Measurements from ENCODE around the gene AMIGO3.
"Not testable (repeated sequence)": the region's sequence is repeated elsewhere in the genome, so short reads cannot be mapped to it uniquely, and the experiment has no call there.

The AMIGO3 gene, protein sequence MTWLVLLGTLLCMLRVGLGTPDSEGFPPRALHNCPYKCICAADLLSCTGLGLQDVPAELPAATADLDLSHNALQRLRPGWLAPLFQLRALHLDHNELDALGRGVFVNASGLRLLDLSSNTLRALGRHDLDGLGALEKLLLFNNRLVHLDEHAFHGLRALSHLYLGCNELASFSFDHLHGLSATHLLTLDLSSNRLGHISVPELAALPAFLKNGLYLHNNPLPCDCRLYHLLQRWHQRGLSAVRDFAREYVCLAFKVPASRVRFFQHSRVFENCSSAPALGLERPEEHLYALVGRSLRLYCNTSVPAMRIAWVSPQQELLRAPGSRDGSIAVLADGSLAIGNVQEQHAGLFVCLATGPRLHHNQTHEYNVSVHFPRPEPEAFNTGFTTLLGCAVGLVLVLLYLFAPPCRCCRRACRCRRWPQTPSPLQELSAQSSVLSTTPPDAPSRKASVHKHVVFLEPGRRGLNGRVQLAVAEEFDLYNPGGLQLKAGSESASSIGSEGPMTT

DNA sequence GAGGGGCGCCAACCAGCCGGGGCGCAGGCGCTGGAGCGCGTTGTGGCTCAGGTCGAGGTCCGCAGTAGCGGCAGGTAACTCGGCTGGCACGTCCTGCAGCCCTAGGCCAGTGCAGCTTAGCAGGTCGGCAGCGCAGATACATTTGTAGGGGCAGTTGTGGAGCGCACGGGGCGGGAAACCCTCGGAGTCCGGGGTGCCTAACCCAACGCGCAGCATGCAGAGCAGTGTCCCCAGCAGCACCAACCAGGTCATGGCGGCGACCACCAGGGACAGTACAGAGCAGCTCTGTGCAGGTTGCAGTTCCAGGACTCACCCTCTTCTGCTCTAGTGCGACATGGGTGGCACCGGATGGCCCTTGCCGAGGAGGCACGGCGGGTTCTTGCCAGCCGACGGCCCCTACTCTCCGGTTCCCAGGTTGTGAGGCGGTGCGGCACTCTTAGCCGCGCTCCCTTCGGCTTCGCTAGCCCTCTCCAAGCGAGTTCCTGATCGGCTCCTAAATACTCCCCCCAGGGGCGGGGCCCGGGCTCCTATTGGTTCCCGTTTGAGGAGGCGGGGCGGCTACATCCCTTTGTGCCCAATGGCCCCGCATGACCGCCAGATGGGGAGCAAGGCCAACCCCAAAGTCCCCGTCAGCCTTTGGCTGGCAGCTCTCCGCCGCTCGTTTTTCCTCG, at the start of gene AMIGO3:
Gene AMIGO3 (minus strand): TSS at position 471 of the 671 bp plus-strand sequence. CDS start 219 bp downstream, at position 252.
- DNase-seq (ENCODE audit: low read depth): peak; percentile 95

DNA sequence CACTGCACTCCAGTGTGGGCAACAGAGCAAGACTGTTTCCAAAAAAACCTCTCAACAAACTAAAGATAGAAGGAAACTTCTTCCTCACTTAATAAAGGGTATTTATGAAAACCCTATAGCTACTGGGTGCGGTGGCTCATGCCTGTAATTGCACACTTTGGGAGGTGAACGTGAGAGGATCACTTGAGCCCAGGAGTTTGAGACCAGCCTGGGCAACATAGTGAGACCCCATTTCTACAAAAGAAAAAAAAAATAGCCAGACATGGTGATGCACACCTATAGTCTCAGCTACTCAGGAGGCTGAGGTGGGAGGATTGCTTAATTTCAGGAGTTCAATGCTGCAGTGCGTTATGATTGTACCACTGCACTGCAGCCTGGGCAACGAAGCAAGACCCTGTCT, 44.5 kb upstream of the AMIGO3 start:
- DNase-seq (ENCODE audit: low read depth): no peak

DNA sequence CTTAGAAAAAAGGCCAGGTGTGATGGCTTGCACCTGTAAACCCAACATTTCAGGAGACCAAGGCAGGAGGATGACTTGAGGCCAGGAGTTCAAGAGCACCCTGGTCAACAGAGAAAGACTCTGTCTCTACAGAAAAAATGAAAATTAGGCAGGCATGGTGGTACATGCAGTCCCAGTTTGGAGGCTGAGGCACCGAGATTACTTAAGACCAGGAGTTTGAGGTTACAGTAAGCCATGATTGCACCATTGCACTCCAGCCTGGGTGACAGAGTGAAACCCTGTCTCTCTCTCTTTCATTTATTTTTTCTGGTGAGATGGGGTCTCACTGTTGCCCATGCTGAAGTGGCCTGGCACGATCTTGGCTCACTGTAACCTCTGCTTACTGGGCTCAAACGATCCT, 42.2 kb upstream of the AMIGO3 start:
- no peak for DNase-seq (ENCODE audit: low read depth)

DNA sequence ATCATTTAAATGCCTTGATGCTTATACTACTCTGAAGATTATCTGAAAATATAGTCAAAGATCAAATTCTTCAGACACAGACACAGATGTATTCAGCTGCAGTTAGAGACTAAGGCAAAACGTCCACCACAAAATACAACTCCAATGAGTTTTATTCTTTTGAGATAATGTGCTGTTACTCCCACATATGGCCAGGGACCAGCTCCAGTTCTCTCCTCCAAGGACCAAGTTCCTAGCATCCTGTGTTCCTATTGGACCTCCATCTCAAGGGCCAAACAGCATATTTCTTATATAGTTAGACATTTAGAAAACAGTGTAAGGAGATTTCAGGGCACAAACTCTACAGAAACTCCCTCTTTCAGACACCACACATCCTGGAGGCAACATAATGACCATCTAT, 39.7 kb upstream of the AMIGO3 start:
- DNase-seq (ENCODE audit: low read depth): no peak

DNA sequence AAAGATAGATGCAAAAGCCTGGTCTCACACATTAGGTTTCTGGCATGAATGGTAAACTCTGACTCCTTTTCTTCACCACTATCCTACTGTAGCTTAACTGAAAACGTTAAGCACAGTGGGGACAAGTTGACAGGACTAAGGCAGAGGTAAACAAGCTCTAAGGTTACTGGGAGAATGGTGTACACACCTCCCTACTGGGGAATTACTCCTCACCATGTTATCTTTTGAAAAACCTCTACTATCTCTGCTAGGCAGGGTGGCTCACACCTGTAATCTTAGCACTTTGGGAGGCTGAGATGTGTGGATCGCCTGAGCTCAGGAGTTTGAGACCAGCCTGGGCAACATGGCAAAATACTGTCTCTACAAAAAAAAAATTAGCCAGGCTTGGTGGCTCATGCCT, 37.7 kb upstream of the AMIGO3 start:
- DNase-seq (ENCODE audit: low read depth): no peak

DNA sequence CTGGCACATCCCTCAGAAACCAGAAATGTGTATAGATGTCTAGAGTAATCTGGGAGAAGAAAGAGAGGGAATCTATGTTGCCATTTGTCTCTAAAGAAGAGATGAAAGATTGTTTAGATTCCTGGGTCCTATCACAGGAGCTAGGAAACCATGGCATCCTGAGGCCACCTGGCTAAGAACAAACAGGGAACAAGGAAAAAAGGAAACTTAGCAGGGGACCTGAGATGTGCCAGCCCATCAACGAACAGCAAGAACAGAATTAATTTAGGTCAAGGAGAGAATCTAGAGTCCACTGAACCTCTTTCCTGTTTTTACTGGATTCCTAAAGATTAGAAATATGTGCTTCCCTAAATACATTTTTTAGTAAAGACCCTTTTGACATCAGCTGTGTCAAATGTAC, 36.6 kb upstream of the AMIGO3 start:
- no peak for DNase-seq (ENCODE audit: low read depth)

DNA sequence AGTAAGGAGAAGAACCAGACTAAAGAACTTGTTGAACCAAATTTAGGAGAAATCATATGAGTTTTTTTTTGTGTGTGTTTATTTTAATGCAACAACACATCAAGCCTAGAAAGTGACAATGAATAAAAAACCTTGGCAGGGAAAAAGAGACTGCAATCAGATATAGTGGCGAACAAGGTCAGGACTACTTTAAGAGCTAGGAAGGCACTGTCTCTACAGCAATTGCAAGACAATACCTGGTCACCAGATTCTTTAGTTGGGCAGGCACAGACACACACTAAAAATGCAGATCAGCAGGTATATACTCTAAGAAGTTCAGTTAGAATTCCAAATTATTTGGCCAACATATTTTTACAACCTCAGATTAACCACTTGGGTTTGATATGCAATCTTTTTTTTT, 35.1 kb upstream of the AMIGO3 start:
- no peak for DNase-seq (ENCODE audit: low read depth)

DNA sequence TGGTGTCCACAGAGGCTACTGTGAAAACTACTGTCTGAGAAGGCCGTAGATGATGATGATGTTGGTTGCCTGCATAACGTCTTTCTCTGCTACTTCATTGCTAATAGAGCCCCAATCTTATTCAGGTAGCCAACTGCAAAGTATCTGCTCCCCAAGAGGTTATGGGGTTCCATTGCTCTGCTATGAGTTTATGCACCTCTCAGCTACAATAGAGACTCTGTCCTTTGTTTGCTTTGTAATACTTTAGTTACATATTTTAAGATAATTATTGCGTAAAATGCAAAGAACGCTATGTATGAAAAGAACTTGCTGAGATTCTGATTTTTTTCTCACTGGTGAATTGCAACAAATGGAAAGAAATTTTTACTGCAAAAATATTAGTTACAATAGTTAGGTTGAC, 32.0 kb upstream of the AMIGO3 start:
- no peak for DNase-seq (ENCODE audit: low read depth)

DNA sequence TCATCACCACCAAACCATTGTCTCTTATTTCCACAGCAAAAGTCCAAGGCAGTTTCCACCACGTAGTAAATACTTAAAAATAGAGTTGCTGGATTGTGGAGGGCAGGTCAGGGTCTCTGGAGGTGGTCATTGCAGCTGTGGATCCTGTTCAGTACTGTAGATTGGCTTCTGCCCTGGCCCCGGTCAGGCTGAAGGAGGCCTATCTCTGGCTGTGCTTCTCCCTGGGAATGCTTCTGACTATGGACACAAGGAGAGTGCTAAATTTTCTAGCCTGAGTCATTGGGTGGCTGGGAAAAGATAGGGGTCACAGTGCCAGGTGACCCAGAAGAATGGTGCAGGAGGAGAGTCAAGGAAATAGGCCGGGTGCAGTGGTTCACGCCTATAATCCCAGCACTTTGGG, 30.6 kb upstream of the AMIGO3 start:
- DNase-seq (ENCODE audit: low read depth): peak; percentile 24

DNA sequence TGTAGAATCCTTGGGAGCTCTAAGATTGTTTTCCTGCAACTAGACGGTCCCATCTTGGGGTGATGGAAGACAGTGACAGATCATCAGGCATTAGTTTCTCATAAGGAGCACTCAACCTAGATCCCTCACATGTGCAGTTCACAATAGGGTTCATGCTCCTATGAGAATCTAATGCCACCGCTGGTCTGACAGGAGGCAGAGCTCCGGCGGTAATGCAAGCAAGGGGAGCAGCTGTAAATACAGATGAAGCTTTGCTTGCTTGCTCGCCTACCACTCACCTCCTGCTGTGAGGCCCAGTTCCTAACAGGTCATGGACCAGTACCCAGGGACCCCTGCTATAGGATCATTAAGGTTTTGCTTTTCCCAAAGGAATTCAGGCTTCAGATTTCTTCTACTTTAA, 29.4 kb upstream of the AMIGO3 start:
- not testable (repeated sequence) for DNase-seq (ENCODE audit: low read depth)

DNA sequence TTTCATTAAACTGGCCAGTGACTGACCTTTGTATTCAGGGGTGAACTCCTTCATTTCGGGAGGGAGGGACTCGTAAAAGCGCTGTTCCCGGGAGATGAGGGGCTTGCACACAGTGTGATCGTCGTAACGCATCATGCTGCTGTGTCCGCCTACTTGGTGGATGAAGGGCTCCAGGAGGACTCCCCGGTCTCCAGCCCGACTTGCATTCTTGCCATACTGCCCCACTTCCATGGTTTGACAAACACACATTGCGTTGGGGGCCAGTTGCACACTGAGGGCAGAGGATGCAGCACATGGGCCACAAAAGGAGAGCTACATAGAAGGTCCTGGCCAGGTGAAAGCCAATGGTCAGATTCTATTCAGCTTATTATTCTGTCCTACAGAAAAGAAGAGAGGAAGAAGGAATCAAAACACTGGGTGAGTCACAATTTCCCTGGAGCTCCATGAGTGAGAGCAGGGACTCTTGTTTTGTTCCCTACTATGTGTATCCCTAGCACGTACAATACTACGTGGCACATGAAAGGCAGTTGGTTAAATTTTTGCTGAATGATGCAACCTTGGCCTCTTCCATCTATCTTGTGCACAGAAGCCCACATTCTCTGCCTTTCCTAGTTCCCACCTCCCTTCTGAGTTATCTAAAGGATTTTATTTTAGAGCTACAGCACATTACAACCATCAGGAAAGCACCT, 28.5 kb upstream of the AMIGO3 start:
- DNase-seq (ENCODE audit: low read depth): peak; percentile 88

DNA sequence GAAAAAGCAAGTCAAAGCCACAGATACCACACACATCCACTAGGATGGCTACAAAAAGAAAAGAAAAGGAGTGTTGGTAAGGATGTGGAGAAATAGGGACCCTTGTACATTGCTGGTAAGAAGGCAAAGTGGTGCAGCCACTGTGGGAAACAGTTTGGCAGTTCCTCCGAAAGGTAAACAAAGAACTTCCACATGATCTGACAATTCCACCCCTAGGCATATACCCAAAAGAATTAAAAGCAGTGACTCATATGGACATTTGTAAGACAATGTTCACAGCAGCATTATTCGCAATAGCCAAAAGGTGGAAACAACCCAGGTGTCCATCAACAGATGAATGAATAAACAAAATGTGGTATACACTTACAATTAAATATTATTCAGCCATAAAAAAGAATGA, 26.5 kb upstream of the AMIGO3 start:
- peak; percentile 55 for DNase-seq (ENCODE audit: low read depth)

DNA sequence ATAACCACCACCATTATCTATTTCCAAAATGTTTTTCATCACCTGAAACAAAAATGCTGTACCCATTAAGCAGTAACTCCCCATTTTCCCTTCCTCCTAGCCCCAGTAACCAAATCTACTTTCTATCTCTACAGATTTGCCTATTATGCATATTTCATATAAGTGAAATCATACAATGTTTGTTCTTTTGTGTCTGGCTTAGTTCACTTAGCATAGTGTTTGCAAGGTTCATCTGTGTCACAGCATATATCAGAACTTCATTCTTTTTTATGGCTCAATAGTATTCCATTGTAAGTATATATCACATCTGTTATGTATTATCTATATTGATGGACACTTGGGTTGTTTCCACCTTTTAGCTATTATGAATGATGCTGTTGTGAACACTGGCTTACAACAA, 20.9 kb upstream of the AMIGO3 start:
- no peak for DNase-seq (ENCODE audit: low read depth)

DNA sequence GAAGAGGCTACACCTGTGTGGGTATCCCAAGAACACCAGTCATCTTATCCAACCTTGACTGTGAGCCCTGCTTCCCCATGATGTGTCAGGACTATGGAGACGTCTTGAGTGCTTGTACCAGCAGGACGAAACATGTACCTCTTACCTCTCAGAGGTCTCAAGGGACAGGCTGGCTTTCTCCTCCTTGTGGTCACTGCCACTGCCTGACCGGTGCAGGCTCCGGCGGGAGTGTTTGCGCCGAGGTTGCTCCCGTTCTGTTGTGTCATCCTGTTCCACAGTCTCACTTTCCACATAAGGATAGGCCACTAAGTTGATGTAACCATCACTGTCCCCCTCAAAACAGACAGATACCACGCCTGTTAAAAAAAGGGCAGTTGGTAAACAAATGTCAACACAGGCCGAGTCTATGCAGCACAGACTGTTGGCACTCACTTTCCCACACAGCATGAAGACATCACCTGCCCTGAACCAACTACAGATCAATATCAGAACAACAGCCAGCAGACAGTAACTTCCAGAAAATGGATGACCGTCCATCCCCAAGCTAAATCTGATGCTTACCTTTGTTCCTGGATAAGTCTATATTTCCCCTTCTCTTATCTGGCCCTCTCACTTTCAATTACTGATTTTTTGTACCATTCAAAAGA, 18.7 kb upstream of the AMIGO3 start:
- DNase-seq (ENCODE audit: low read depth): no peak

DNA sequence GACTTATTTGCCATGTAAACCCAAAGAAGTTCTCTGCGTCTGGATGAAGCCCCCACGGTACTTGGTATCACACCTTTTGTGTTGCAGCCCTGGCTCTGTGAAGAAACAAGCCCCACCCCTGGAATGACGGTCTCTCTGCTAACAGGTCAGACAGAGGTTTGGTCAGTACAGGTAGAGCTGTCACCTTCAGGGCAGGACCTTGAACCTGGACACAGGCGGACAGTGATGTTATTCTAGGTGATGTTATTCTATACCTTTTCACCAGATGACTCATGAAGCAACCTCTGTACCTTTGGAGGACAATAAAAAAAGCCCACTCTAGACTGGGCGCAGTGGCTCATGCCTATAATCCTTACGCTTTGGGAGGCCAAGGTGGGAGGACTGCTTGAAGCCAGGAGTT, 15.3 kb upstream of the AMIGO3 start:
- no peak for DNase-seq (ENCODE audit: low read depth)

DNA sequence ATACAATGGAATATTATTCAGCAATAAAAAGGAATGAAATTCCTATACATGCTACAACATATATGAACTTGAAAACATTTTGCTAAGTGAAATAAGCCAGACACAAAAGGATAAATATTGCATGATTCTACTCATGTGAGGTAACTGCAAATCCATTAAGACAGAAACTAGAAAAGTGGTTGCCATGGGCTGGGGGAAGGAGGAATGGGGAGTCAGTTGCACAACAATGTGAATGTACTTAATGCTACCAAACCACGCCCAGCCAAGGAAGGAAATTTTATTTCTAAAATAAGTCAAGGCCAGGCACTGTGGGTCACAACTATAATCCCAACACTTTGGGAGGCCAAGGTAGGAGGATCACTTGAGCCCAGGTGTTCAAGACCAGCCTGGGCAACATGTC, 14.1 kb upstream of the AMIGO3 start:
- DNase-seq (ENCODE audit: low read depth): no peak

DNA sequence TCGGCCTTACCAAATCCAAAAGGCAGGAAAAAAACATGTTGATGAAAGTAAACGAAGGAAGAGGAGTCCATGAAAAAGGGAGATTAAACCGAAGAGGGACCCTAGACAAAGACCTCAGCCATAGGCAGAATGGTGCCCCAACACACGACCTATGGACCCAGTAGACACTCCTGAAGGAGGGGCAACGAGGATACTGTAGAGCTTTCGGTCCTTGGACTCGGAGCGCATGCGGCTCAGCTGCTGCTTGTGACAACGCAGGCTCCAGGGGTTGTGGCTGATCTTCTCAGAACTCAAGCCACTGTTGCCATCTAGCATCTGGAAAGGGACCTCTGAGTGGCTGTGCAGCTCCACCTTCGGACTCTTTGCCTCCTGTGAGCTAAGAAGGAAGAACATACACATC, 13.1 kb upstream of the AMIGO3 start:
- DNase-seq (ENCODE audit: low read depth): no peak

DNA sequence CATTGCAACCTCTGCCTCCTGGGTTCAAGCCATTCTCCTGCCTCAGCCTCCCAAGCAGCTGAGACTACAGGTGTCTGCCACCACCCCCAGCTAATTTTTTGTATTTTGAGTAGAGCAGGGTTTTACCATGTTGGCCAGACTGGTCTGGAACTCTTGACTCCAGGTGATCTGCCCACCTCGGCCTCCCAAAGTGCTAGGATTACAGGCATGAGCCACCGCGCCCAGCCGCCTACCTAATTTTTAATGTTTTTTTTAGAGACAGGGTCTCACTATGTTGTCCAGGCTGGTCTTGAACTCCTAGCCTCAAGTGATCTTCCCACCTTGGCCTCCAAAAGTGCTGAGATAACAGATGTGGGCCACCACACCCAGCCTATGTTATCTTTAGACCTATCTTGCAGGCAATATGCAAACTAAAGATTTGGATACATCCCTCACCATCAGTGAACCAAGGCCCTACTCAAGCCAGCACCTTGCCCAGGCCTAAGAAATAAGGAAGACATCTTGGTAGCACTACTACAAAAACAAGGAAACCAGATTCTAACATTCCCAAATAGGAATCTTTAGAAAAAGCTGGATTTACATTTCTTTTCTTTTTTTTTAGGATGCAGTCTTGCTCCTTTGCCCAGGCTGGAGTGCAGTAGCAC, 10.6 kb upstream of the AMIGO3 start:
- DNase-seq (ENCODE audit: low read depth): no peak

DNA sequence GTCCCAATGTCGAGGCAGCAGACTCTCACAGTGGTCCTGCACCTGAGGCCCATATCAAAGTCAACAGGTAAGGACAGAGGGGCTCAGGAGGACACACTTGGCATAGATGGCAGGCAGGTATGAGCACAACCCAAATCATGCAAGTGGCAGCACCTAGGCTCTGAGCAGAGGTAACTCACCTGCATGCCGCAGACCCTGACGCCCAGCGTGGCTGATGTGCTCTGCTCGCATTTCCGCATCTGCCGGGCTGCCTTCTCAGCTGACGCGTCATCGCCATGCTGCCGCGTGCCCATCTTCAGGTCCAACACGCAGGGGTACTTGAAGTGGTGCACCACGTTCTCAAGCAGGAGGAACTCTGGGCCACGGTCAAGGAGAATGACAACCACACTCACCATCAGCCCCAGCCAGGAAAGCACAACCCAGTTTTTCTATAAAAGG, 8.5 kb upstream of the AMIGO3 start:
- no peak for DNase-seq (ENCODE audit: low read depth)

DNA sequence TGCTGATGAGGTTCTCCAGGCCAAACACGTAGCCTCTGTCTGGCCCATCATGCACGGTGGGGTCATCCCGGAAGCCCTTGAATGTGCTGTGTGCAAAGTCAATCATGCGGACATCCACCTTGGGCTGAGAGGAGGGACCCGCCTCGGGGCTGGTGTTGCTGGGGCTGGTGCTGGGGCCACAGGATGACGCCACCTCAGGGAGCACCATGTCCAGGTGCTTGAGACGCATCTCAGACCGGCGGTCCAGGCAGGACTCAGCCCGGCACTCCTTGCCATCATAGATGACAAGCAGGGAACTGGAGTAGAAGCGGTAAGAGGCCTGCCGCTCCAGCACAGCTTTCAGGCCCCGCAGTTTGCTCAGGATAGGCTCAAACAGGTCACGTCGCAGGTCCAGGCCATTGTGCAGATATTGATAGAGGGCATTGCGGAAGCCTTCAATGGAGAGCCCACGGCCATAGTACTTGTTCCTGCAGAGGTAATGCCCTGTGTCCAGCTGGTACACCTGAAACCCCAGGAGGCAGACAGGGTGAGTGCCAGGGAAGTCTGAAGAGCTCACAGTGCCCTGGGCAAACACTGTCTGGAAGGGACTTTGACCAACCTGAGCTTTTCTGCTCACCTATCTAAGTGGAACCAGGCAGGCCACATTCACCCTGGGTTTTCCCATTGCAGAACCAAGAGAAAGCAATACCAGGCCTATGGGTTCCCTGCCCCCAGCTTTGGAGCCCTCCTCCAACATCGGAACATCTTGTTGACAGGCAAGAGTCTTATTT, 7.9 kb upstream of the AMIGO3 start:
- DNase-seq (ENCODE audit: low read depth): no peak

Measured in ELR (cell line).